GM15510 (cell line): ENCODE results near the gene CABP4.

Experiments
- POLR2A ChIP-seq: IDR thresholded peaks from 3 replicates; pipeline ENCODE4 v1.6.1; 2011; ENCODE audit warnings: borderline replicate concordance; ENCODE audit not compliant: insufficient read length; ENCODE audit errors: extremely low read depth

Gene CABP4

DNA sequence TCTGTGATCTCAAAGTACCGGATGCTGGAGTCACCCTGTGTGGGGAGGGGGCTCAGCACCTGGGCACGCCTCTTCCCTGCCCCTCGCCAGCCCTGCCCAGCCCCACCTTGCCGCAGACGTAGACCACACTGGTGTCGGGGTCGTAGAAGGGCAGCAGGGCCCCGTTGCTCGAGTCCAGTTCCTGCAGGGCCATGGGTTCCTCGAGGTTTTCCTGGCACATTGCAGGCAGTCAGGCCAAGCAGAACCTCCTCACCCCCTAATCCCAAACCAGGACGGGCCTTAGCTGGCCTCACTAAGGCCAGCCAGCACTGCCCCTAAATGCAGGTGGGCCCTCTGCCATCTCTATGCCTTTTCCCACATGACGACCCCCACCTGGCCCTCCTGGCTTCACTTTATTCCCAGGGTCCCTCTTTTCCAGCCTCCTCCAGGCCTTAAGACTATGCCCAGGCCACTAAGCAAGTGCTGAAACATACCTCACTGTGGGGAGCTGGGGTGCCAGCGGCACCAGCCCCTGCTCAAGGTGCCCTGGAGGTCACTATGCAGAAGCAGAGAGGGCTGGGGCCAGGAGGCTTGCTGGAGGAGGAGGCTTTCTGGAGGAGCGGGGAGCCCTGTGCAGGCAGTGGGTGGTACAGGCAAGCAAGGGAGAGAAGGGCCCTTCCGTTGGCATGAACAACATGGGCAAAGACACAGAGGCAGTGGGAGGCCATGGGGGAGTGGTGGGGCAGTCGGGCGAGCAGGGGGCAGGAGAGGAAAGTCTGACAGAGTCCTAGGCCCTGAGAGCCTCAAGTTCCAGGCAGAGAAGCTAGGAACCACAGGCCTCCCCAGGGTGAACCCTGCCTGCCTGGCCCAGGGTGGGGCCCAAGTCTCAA, 14.7 kb upstream of the CABP4 start:
- TF ChIP-seq POLR2A: no peak

DNA sequence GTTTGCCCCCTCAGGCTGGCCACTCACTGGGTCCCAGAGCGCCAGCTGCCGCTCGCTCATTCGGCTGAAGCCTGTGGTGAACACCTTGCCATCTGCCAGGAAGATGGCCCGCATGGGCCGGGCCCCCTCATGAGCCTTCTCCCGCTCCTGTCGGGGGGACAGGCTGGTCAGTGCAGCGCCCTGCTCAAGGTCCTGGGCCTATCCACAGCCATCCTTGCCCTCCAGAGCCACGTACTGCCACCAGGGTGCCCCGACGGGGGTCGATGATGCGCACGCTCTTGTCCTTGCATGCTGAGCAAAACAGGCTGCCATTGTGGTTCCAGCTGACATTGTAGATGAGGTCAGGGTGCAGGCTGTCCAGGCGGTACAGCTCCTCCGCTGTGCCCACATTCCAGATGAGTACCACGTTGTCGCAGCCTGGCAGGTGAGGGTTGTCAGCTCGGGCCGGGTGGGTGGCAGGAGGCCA, 14.0 kb upstream of the CABP4 start:
- TF ChIP-seq POLR2A: peak; percentile 20

DNA sequence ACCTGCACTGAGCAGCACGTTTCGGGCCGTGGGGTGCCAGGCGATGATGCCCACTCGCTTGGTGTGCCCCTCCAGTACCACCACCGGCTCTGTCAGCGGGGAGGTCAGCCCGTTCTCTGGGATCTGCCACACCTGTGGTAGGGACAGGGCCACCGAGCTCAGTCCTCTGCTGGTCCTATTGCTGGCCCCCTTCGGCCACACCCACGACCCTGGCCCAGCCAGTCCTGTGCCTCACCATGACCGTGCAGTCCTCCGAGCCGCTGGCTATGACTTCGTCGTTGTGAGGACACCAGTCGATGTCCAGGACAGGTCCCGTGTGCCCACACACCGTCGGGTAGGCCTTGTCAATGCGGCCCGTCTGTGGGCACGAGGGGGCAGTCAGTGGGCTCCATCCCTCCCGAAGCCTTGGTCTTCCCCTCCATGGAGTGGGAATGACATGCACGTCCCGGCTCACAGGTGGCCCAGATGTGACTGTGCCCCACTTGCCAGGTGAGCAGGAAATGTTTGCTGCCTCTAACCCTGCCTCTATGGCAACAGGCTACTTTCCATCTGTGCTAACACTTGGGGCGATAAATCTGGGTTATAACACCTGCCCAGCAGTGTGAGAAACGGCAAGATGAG, 13.3 kb upstream of the CABP4 start:
- TF ChIP-seq POLR2A: peak; percentile 6

DNA sequence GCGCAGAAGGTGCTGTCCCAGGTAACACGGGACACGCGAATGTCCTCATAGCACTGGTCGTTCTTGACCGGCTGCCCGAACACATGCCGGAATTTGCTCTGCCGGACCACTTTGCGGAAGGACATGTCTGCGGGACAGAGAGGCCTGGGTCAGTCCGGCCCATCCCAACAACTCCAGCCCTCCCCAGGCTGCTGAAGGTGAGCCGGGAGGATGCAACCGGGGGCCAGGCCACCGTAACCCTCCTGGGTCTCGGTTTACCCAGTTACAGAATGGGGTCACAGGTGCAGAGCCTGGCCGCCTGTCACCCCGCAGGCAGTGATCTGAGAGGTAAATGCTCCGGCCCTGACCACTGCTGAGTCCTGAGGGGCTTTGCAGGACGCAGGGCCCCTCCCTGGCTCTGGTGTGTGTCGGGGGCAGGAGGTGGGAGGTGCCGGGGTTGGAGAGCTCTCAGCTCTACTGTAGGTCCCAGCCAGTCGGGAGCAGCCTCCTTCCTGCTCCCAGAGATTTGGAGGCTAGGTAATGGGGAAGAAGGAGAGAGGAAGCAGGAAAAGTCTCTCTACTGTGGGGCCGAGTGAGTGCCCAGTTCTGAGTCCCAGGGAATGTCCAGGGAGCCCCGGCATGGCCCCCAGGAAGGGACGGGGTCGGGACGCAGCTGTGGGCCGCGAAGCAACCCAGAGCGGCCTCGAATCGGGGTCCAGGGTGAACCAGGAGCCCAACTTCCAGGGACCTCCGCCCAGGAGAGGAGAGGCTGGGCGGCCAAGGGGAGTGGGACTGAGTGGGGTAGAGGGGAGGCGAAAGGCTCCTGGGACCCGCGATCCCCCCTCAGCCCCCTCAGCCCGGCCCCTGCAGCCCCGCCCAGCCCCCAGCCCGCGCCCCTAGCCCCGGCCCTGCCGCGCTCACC, 12.4 kb upstream of the CABP4 start:
- peak; percentile 12 for TF ChIP-seq POLR2A

DNA sequence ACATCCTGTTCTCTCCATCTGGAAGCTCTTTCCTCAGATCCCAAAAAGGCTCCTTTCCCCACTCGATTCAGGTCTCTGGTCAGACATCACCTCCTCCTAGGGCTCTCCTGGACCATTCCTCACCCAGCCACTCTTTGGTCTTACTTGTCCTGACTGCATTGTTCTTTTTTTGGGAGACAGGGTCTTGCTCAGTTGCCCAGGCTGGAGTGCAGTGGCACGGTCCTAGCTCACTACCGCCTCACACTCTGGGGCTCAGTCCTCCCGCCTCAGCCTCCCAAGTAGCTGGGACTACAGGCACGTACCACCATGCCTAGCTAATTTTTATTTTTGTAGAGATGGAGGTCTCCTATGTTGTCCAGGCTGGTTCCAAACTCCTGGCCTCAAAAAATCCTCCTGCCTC, 9.6 kb upstream of the CABP4 start:
- TF ChIP-seq POLR2A: no peak

DNA sequence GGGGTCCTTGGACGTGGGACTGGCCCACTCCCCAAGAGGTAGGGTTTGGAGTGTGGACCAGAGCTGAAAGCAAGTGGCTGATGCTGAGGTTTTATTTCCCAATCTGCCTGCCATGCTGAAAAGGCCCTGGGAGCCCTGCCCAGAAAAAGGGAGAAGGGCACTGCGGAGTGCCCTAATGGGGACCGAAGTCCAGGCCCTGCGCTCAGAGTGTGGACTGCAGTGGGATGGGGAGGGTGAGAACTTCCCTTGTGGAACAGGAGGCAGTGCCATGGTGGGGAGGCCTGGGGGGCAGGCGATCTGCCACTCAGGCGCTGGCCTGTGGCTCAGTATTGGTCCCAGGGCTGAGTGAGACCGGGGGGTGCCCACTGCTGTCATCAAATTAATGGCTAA, 6.9 kb upstream of the CABP4 start:
- no peak for TF ChIP-seq POLR2A

DNA sequence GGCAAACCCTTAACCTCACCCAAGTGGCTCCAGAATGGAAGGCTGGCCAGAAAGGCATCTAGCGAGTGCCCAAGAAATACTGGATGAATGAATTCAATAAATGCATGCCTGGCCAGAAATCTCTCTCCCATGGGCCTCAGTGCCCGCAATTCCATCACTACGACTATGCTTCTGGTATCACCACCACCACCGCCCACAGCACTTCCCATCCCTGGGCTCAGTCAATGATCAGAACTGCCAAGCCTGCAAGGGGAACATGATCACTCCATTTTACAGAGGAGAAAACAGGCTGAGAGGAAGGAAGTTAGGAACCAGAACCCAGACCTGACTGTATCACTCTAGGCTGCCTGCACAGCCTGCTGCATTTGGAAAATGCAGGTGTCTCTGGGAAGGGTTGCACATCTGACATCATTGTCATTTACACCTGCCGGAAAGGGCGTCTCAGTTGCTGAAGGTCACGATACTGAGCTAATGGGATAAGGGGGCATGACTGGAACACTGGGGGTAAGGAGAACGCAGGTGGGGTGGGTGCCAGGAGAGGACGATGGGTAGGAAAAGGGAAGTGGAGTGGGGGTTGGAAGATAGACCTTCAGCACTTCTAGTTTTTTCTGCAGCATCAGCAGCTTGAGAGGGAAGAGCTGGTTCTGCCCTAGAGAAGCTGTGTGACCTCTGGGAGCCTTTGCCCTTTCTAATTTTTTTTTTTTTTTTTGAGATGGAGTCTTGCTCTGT, 5.9 kb upstream of the CABP4 start:
- no peak for TF ChIP-seq POLR2A

DNA sequence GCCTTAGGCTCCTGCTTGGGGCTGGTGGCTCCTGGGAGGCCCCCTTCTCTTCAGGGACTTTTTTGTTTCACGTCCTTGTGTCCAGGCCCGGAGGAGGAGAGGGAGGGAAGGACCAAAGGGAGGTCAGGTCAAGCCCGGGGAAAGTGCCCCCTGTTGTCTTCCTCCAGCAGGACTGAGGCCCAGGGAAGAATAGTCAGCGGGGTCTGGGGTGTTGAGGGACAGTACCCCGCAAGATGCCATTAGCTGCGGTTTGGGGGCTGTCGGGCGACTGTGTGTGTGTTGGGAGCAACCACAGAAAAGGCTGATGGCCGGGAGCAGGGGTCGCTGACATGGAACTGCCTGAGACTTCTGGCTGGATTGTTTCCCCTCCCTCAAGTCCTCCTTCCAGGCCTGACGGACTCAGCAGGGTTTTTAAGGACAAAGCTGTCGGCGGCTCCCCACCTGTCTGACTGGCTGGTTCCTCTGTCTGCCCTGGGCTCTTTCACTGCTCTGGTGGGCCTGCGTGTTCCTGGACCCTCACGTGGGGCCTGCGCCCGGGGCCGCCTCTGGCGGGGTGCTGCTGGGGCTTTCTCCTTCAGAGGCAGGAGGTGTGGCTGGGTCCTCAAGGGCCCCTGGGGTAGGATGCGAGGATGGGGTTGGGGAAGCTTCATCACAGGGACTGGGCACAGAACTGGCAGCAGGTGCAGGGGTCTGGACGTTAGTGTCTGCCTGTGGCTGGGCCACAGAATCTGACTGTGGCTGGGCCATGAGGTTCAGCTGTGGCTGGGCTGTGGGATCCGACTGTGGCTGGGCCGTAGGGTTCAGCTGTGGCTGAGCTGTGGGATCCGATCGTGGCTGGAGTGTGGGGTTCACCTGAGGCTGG, 4.1 kb upstream of the CABP4 start:
- TF ChIP-seq POLR2A: no peak

DNA sequence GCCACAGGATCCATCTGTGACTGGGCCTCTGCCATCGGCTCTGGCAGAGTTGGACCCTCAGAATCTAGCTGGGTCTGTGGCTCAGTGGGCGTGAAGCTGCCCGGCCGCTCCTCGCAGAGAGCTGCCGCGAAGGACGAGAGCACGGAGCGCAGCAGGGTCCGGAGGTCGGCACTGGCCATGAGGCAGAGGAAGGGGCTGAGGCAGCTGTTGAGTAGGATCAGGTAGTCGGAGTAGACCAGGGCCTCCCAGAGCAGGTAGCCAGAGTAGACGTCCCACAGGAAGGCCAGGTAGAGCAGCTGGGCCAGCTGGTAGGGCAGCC, 3.5 kb upstream of the CABP4 start:
- no peak for TF ChIP-seq POLR2A

DNA sequence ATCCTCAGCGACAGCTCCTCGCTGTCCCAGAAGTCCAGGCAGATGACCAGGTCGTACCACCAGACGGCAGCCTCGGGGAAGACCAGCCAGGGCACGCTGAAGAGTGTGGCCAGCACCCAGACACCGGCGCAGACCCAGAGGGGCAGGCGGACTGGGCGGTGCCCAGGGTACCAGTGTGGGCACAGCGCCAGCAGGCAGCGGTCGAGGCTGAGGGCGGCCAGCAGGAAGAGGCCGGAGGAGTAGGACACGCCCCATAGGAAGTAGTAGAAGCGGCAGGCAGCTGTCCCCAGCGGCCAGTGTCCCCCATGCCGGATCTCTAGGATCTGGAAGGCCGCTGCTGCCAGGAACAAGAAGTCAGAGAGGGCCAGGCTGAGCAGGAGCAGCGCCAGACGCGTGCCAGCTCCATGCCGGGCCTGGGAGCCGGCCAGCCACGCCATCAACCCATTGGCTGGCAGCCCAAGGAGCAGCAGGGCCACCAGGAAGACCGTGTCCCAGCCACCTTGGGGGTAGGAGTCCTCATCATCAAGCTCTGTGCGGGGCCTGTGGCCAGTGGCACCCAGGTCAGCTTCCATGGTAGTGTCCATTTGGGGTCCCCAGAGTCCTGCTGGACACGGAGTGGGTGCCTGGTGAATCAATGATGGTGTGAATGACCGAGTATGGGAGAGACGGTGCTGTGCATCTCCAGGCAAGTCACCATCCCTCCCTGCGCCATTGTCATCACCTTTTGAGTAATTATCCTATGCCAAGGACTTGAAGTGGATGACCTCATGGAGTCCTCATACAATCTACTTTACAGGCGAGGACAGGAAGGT, 2.8 kb upstream of the CABP4 start, which contains the start of gene GPR152:
TSS of gene GPR152 (minus strand) at position 589 of the 812 bp plus-strand sequence. CDS start at position 584, 5 bp downstream.
- TF ChIP-seq POLR2A: no peak

DNA sequence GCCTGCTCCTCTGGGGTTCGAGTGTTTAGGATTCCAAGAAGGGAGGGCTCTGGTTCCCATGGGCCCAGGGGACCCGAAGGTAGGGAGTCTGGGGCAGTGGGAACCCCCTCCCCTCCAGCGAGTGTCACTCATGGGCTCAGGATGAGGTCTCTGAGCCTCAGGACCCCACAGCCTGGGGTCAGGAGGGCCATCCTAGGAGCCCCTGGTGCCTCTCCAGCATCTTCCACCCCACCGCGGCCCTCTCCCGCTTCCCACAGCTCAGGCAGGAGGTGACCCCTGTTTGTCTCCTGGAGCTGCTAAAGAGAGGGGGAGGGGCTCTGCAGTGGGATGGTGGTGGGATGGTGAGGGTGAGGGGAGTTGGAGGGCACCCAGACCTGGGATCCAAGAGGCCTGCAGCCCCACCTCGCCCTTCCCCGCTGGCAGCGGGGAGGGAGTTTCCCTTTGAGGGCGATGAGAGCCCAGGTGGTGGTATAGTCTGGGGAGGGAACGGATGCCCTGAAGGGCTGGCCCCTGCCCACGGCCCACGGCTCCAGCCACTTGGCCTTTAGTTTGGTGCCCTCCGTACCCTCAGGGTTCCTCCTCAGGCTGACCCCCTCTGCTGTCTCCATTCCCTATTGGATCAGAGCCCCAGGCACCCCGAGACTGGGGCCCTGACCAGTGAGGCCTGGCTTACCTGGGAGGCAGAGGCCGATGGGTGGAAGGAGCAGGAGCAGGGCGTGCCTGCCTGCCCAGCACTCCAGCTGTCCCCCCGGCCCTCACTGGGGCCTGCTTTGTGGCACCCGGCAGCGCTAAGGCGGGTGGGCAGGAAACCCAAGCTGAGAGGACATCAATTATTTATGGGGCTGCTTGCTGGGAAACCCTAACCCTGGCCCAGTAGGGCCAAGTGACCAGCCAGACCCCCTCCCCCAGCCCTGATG, 1.1 kb upstream of the CABP4 start:
- no peak for TF ChIP-seq POLR2A
